ENCODE measurements around the gene CAMSAP1. TPM values are rescaled to one million over a fixed set of nuclear protein-coding genes. Genes with fewer than 3 reads are reported as not detected.

Gene CAMSAP1
- total and polyA plus RNA-seq, 10 of the 15 experiments (the other 5 are each of a cell fraction or from before 2014, with no cell fraction given), result 1.4 to 24.7 (median 8.0) TPM

GRCh38 chr9:135821116-135821515 is 86.2 kb downstream of the CAMSAP1 start:
- Histone ChIP-seq H3K79me2 (ENCODE audit: control insufficient read depth, insufficient read depth, low read length) (no peaks in the 10 kb centered on the region), H3K4me3 (no peak overlapping the region), H3K36me3 (ENCODE audit: control insufficient read depth in 2 of 2, insufficient read depth in 2 of 2, low read length in 1 of 2) (peaks cover 20 to 39% of the 10 kb centered on the region in 2 experiments), H3K9ac (ENCODE audit: control insufficient read depth, insufficient read depth, low read length) (no peak overlapping the region), H4K20me1 (ENCODE audit: control insufficient read depth, insufficient read depth) (no peaks in the 10 kb centered on the region), H3K27ac (ENCODE audit: control insufficient read depth, insufficient read depth) (no peak overlapping the region), H3K4me2 (ENCODE audit: control insufficient read depth, insufficient read depth) (no peak overlapping the region), H2AFZ (ENCODE audit: control insufficient read depth, low read depth, low read length) (no peak overlapping the region), H3K4me1 (ENCODE audit: control insufficient read depth, insufficient read depth, low read length) (no peaks in the 10 kb centered on the region), H3K27me3 (replicated peaks in 1 of 2; ENCODE audit: control insufficient read depth in 2 of 2, insufficient read depth in 2 of 2, low read length in 1 of 2) (no peaks in the 10 kb centered on the region), H3K9me3 (replicated peaks; ENCODE audit: control insufficient read depth, insufficient read depth, low read length) (no peaks in the 10 kb centered on the region)
- DNase-seq (ENCODE audit: low read depth, low spot score) (no peak), FAIRE-seq (no peak), ATAC-seq (no peak)
- ChIA-PET POLR2A (interaction anchor here (0.7 kb wide), 1 partner anchor 165 kb away, joined by 3 read pairs; no protein-coding TSS in a partner anchor), RAD21 (ENCODE audit: unreplicated experiment) (no interaction called here), SMC1A (ENCODE audit: uncharacterized antibody, unreplicated experiment) (no interaction called here), CTCF (no interaction called here)
- TF ChIP-seq SUZ12 (IDR thresholded peaks at IDR 0.05; ENCODE audit: unreplicated experiment) (no peak), CHD2 (IDR thresholded peaks at IDR 0.05; ENCODE audit: borderline replicate concordance, low read depth, low read length) (no peak), FOXK2 (IDR thresholded peaks at IDR 0.05) (no peak), ATF2 (IDR thresholded peaks at IDR 0.05; ENCODE audit: low read length) (no peak), ZNF24 (IDR thresholded peaks at IDR 0.05) (no peak), BRCA1 (IDR thresholded peaks at IDR 0.05; ENCODE audit: low read depth, low read length) (no peak), POLR2AphosphoS5 (IDR thresholded peaks at IDR 0.05; ENCODE audit: low read length) (no peak), CBX3 (IDR thresholded peaks at IDR 0.05; ENCODE audit: borderline replicate concordance, low read depth) (no peak), RAD51 (IDR thresholded peaks at IDR 0.05) (no peak), IKZF2 (IDR thresholded peaks at IDR 0.05) (no peak), ATF3 (IDR thresholded peaks at IDR 0.05; ENCODE audit: borderline replicate concordance, extremely low read depth, low read depth, low read length) (no peak), BCLAF1 (IDR thresholded peaks at IDR 0.05) (no peak), E2F8 (IDR thresholded peaks at IDR 0.05; ENCODE audit: low read depth, partially characterized antibody) (no peak), IRF4 (IDR thresholded peaks at IDR 0.05; ENCODE audit: low read depth, low read length) (no peak)
- no TSS peak for BruUV-seq (replicated peaks)
- in situ Hi-C loops (cut with MboI) (no loop called here), intact Hi-C loops (cut with micrococcal nuclease; ENCODE audit: unreplicated experiment) (no loop called here)
- 96% methylated on average over 20 of the region's 20 CpGs for WGBS (ENCODE audit: insufficient coverage, insufficient replicate concordance, low lambda C conversion rate, missing lambda C conversion rate)
